Astrocyte (in vitro differentiated cells and primary cell): ENCODE results near the gene LYRM7. TPM values are rescaled to one million over a fixed set of nuclear protein-coding genes. Genes with fewer than 3 reads are reported as not detected.

Experiments
- DNase-seq: peaks from one replicate; pipeline ENCODE4 v3.0.0-alpha.2; 2010; ENCODE audit warnings: low read depth
- FAIRE-seq: peaks from 2 replicates; lab custom pipeline; 2011; peaks lifted over from hg19 to GRCh38; lab: Jason Lieb, UNC
- H2AFZ ChIP-seq: 2 replicates; pipeline ENCODE4 v1.6.0; 2012; ENCODE audit warnings: low read depth, low read length, inconsistent platforms
- H3K27ac ChIP-seq: 2 replicates; pipeline ENCODE4 v1.5.1; 2011; ENCODE audit warnings: low read depth, low read length, inconsistent platforms
- H3K27me3 ChIP-seq: 2 replicates; pipeline ENCODE4 v1.6.0; 2011; ENCODE audit warnings: low read length, inconsistent platforms; ENCODE audit not compliant: insufficient read depth
- H3K36me3 ChIP-seq: 2 replicates; pipeline ENCODE4 v1.5.1; 2011; ENCODE audit warnings: low read length, inconsistent platforms; ENCODE audit not compliant: insufficient read depth
- H3K4me1 ChIP-seq: 2 replicates; pipeline ENCODE4 v1.5.1; 2011; ENCODE audit warnings: low read length, inconsistent platforms; ENCODE audit not compliant: insufficient read depth
- H3K4me2 ChIP-seq: 2 replicates; pipeline ENCODE4 v1.6.0; 2012; ENCODE audit warnings: low read length, inconsistent platforms
- H3K4me3 ChIP-seq: 2 replicates; pipeline ENCODE4 v1.5.1; 2011; ENCODE audit warnings: low read depth, mild to moderate bottlenecking, low read length, inconsistent platforms; ENCODE audit not compliant: insufficient read depth
- H3K79me2 ChIP-seq: 2 replicates; pipeline ENCODE4 v1.6.0; 2012; ENCODE audit warnings: mild to moderate bottlenecking, low read length, inconsistent platforms; ENCODE audit not compliant: insufficient read depth
- H3K9ac ChIP-seq: 2 replicates; pipeline ENCODE4 v1.6.0; 2012; ENCODE audit warnings: mild to moderate bottlenecking, low read length, inconsistent platforms
- H3K9me3 ChIP-seq: 2 replicates; pipeline ENCODE4 v1.5.1; 2012; ENCODE audit warnings: low read depth, mild to moderate bottlenecking, low read length, inconsistent platforms; ENCODE audit not compliant: insufficient read depth
- H4K20me1 ChIP-seq: 2 replicates; pipeline ENCODE4 v1.6.0; 2012; ENCODE audit warnings: low read length, inconsistent platforms; ENCODE audit not compliant: insufficient read depth
- H3K27ac Mint-ChIP-seq: one replicate; pipeline ENCODE4 v1.8.0; 2021; ENCODE audit warnings: mild to moderate bottlenecking, mixed read lengths; ENCODE audit not compliant: unreplicated experiment
- H3K27me3 Mint-ChIP-seq: one replicate; pipeline ENCODE4 v1.8.0; 2021; ENCODE audit warnings: low read depth, mixed read lengths; ENCODE audit not compliant: unreplicated experiment
- H3K36me3 Mint-ChIP-seq: one replicate; pipeline ENCODE4 v1.8.0; 2021; ENCODE audit warnings: low read depth, mixed read lengths; ENCODE audit not compliant: unreplicated experiment
- H3K4me1 Mint-ChIP-seq: one replicate; pipeline ENCODE4 v1.8.0; 2021; ENCODE audit warnings: low read depth, mixed read lengths; ENCODE audit not compliant: unreplicated experiment
- H3K4me3 Mint-ChIP-seq: one replicate; pipeline ENCODE4 v1.8.0; 2021; ENCODE audit warnings: mild to moderate bottlenecking, moderate library complexity, mixed read lengths; ENCODE audit not compliant: unreplicated experiment
- H3K9me3 Mint-ChIP-seq: one replicate; pipeline ENCODE4 v1.8.0; 2021; ENCODE audit warnings: mild to moderate bottlenecking, mixed read lengths; ENCODE audit not compliant: unreplicated experiment
- EZH2 ChIP-seq: IDR thresholded peaks from 2 replicates; pipeline ENCODE4 v1.6.1; 2012; ENCODE audit warnings: mild to moderate bottlenecking, low read length, inconsistent platforms; ENCODE audit not compliant: insufficient read depth
- total RNA-seq: library from RNA; stranded (reverse); gene quantifications from 2 replicates; pipeline ENCODE4 v1.2.1, GENCODE V29; 2021
- TF ChIP-seq, protein P1 (sequence below): IDR thresholded peaks from 2 replicates; pipeline ENCODE4 v1.5.1; 2011; ENCODE audit warnings: low read depth, mild to moderate bottlenecking, inconsistent platforms, low read length, moderate library complexity; ENCODE audit not compliant: insufficient read depth

Gene LYRM7
- total RNA-seq, 1 donor from 2014 or later, result 7.0 TPM

- FAIRE-seq, result no peak
- H3K4me1 Mint-ChIP-seq, result no peaks in the 10 kb centered on the region
- H3K9me3 ChIP-seq, result no peaks in the 10 kb centered on the region
- no peaks in the 10 kb centered on the region for H3K27me3 ChIP-seq
- no peak overlapping the region for H2AFZ ChIP-seq
- DNase-seq, result no peak
- no peaks in the 10 kb centered on the region for H4K20me1 ChIP-seq
- H3K4me2 ChIP-seq, result no peak overlapping the region
- no peaks in the 10 kb centered on the region for H3K9me3 Mint-ChIP-seq
- no peak overlapping the region for H3K27ac ChIP-seq
- TF ChIP-seq EZH2, result no peak
- H3K27me3 Mint-ChIP-seq, result no peaks in the 10 kb centered on the region
- no peak overlapping the region for H3K4me3 ChIP-seq
- H3K79me2 ChIP-seq, result no peaks in the 10 kb centered on the region
- H3K4me1 ChIP-seq, result no peaks in the 10 kb centered on the region
- no peak overlapping the region for H3K9ac ChIP-seq
- H3K4me3 Mint-ChIP-seq, result no peak overlapping the region
- no peaks in the 10 kb centered on the region for H3K36me3 Mint-ChIP-seq
- H3K36me3 ChIP-seq, result no peaks in the 10 kb centered on the region
- H3K27ac Mint-ChIP-seq, result no peak overlapping the region
These were observed 25.0 kb downstream of the LYRM7 start for GRCh38 chr5:131195696-131196095.

GRCh38 chr5:131196331-131196730 lies 25.6 kb downstream of the LYRM7 start:
- Histone ChIP-seq H4K20me1 (no peaks in the 10 kb centered on the region), H3K9ac (no peak overlapping the region), H2AFZ (no peak overlapping the region), H3K27ac (no peak overlapping the region), H3K27me3 (no peaks in the 10 kb centered on the region), H3K4me3 (no peak overlapping the region), H3K9me3 (no peaks in the 10 kb centered on the region), H3K4me1 (no peaks in the 10 kb centered on the region), H3K4me2 (no peak overlapping the region), H3K36me3 (no peaks in the 10 kb centered on the region), H3K79me2 (no peaks in the 10 kb centered on the region)
- TF ChIP-seq EZH2, result no peak
- TF ChIP-seq, protein P1, sequence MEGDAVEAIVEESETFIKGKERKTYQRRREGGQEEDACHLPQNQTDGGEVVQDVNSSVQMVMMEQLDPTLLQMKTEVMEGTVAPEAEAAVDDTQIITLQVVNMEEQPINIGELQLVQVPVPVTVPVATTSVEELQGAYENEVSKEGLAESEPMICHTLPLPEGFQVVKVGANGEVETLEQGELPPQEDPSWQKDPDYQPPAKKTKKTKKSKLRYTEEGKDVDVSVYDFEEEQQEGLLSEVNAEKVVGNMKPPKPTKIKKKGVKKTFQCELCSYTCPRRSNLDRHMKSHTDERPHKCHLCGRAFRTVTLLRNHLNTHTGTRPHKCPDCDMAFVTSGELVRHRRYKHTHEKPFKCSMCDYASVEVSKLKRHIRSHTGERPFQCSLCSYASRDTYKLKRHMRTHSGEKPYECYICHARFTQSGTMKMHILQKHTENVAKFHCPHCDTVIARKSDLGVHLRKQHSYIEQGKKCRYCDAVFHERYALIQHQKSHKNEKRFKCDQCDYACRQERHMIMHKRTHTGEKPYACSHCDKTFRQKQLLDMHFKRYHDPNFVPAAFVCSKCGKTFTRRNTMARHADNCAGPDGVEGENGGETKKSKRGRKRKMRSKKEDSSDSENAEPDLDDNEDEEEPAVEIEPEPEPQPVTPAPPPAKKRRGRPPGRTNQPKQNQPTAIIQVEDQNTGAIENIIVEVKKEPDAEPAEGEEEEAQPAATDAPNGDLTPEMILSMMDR, result no peak
- DNase-seq, result no peak
- Mint-ChIP-seq H3K4me1 (no peaks in the 10 kb centered on the region), H3K9me3 (no peaks in the 10 kb centered on the region), H3K27ac (no peak overlapping the region), H3K4me3 (no peak overlapping the region), H3K27me3 (no peaks in the 10 kb centered on the region), H3K36me3 (no peaks in the 10 kb centered on the region)
- FAIRE-seq, result no peak

GRCh38 chr5:131198625-131199024 lies 27.9 kb downstream of the LYRM7 start:
- no peak for FAIRE-seq
- TF ChIP-seq, protein P1, result no peak
- TF ChIP-seq EZH2, result no peak
- H3K27me3 Mint-ChIP-seq, result no peaks in the 10 kb centered on the region

More at GRCh38 chr5:131198625-131199024, 27.9 kb downstream of the LYRM7 start:
- Histone ChIP-seq H3K4me1 (no peaks in the 10 kb centered on the region), H3K27me3 (no peaks in the 10 kb centered on the region), H3K9me3 (no peaks in the 10 kb centered on the region), H3K79me2 (no peaks in the 10 kb centered on the region), H3K4me3 (no peak overlapping the region), H3K9ac (no peak overlapping the region), H3K4me2 (no peak overlapping the region), H3K36me3 (no peaks in the 10 kb centered on the region), H2AFZ (no peak overlapping the region), H3K27ac (no peak overlapping the region), H4K20me1 (no peaks in the 10 kb centered on the region)
- H3K27ac Mint-ChIP-seq, result no peak overlapping the region
- H3K36me3 Mint-ChIP-seq, result no peaks in the 10 kb centered on the region
- DNase-seq, result peak; percentile 41
- H3K9me3 Mint-ChIP-seq, result no peaks in the 10 kb centered on the region
- H3K4me1 Mint-ChIP-seq, result no peaks in the 10 kb centered on the region
- H3K4me3 Mint-ChIP-seq, result no peak overlapping the region
